H9 (cell line): ENCODE measurements around the gene TFRC. TPM values are rescaled to one million over a fixed set of nuclear protein-coding genes. Genes with fewer than 3 reads are reported as not detected.

Source experiments
- DNase-seq: peaks from one replicate; pipeline ENCODE4 v3.0.0-alpha.2; 2017
- H2AFZ ChIP-seq: one replicate; pipeline ENCODE4 v1.6.1; 2013; ENCODE audit warnings: mild to moderate bottlenecking, low read length, control low read depth, moderate library complexity
- H2AK5ac ChIP-seq: 2 replicates; pipeline ENCODE4 v1.6.1; 2013; ENCODE audit warnings: low read length, control low read depth, mixed read lengths; ENCODE audit not compliant: insufficient read length
- H2BK120ac ChIP-seq: one replicate; pipeline ENCODE4 v1.6.1; 2013; ENCODE audit warnings: low read depth, mild to moderate bottlenecking, low read length, control low read depth, inconsistent platforms; ENCODE audit not compliant: poor library complexity, severe bottlenecking
- H2BK12ac ChIP-seq: 2 replicates; pipeline ENCODE4 v1.6.1; 2013; ENCODE audit warnings: low read length, control low read depth, mixed read lengths, low read depth; ENCODE audit not compliant: insufficient read length
- H2BK15ac ChIP-seq: 2 replicates; pipeline ENCODE4 v1.6.1; 2013; ENCODE audit warnings: low read depth, low read length, control low read depth
- H2BK20ac ChIP-seq: one replicate; pipeline ENCODE4 v1.6.1; 2013; ENCODE audit warnings: low read depth, mild to moderate bottlenecking, low read length, control low read depth, inconsistent platforms; ENCODE audit not compliant: poor library complexity, severe bottlenecking
- H2BK5ac ChIP-seq: 2 replicates; pipeline ENCODE4 v1.6.1; 2013; ENCODE audit warnings: low read length, control low read depth, mixed read lengths; ENCODE audit not compliant: insufficient read length
- H3K14ac ChIP-seq: 2 replicates; pipeline ENCODE4 v1.6.1; 2013; ENCODE audit warnings: low read length, control low read depth; ENCODE audit not compliant: insufficient read depth
- H3K18ac ChIP-seq: 2 replicates; pipeline ENCODE4 v1.6.1; 2013; ENCODE audit warnings: low read depth, mild to moderate bottlenecking, mixed read lengths, low read length, control low read depth; ENCODE audit not compliant: insufficient read length
- H3K23ac ChIP-seq: 2 replicates; pipeline ENCODE4 v1.6.1; 2013; ENCODE audit warnings: low read length, control low read depth, mixed read lengths, low read depth; ENCODE audit not compliant: insufficient read length
- H3K23me2 ChIP-seq: 2 replicates; pipeline ENCODE4 v1.6.1; 2013; ENCODE audit warnings: low read depth, mild to moderate bottlenecking, mixed read lengths, low read length, control low read depth; ENCODE audit not compliant: insufficient read length, poor library complexity, severe bottlenecking
- H3K27ac ChIP-seq: 2 replicates; pipeline ENCODE4 v1.5.1; 2013; ENCODE audit warnings: low read length, control low read depth, mixed read lengths, low read depth; ENCODE audit not compliant: insufficient read length
- H3K27me3 ChIP-seq: 2 replicates; pipeline ENCODE4 v1.6.1; 2013; ENCODE audit warnings: low read length, control low read depth, inconsistent platforms; ENCODE audit not compliant: insufficient read depth
- H3K4ac ChIP-seq: 2 replicates; pipeline ENCODE4 v1.6.1; 2013; ENCODE audit warnings: low read depth, mild to moderate bottlenecking, control low read depth, inconsistent platforms, low read length, moderate library complexity
- H3K4me1 ChIP-seq: 2 replicates; pipeline ENCODE4 v1.6.1; 2013; ENCODE audit warnings: low read length, control low read depth, inconsistent platforms; ENCODE audit not compliant: insufficient read depth
- H3K4me2 ChIP-seq: 2 replicates; pipeline ENCODE4 v1.6.1; 2013; ENCODE audit warnings: low read length, control low read depth, mixed read lengths; ENCODE audit not compliant: insufficient read length, insufficient read depth
- H3K56ac ChIP-seq: 2 replicates; pipeline ENCODE4 v1.6.1; 2013; ENCODE audit warnings: low read depth, mild to moderate bottlenecking, mixed read lengths, low read length, control low read depth; ENCODE audit not compliant: insufficient read length
- H3K79me1 ChIP-seq: 2 replicates; pipeline ENCODE4 v1.6.1; 2013; ENCODE audit warnings: low read depth, mild to moderate bottlenecking, moderate library complexity, low read length, control low read depth, inconsistent platforms; ENCODE audit not compliant: insufficient read depth, poor library complexity, severe bottlenecking
- H3K79me2 ChIP-seq: 2 replicates; pipeline ENCODE4 v1.6.1; 2013; ENCODE audit warnings: low read length, control low read depth, inconsistent platforms; ENCODE audit not compliant: insufficient read depth
- H3K9ac ChIP-seq: 2 replicates; pipeline ENCODE4 v1.6.1; 2013; ENCODE audit warnings: low read length, control low read depth, mixed read lengths; ENCODE audit not compliant: insufficient read length; ENCODE audit errors: extremely low read depth
- H3K9me3 ChIP-seq: one replicate; pipeline ENCODE4 v1.6.1; 2013; ENCODE audit warnings: low read depth, low read length, inconsistent platforms; ENCODE audit not compliant: control insufficient read depth
- H3T11ph ChIP-seq: one replicate; pipeline ENCODE4 v1.6.1; 2013; ENCODE audit warnings: mild to moderate bottlenecking, low read length, control low read depth, inconsistent platforms
- H4K20me1 ChIP-seq: one replicate; pipeline ENCODE4 v1.6.1; 2013; ENCODE audit not compliant: control insufficient read depth, insufficient read length, insufficient read depth
- H4K5ac ChIP-seq: 2 replicates; pipeline ENCODE4 v1.6.1; 2013; ENCODE audit warnings: low read depth, mild to moderate bottlenecking, mixed read lengths, low read length, control low read depth; ENCODE audit not compliant: insufficient read length
- H4K8ac ChIP-seq: replicated peaks from 2 replicates; pipeline ENCODE4 v1.6.1; 2013; ENCODE audit warnings: low read length, control low read depth, mixed read lengths, low read depth; ENCODE audit not compliant: insufficient read length
- H4K91ac ChIP-seq: 2 replicates; pipeline ENCODE4 v1.6.1; 2013; ENCODE audit warnings: low read depth, mild to moderate bottlenecking, moderate library complexity, mixed read lengths, low read length, control low read depth; ENCODE audit not compliant: insufficient read length
- H3K27ac Mint-ChIP-seq, 3 experiments: 2 replicates in 2 of 3; 3 replicates in 1 of 3; pipeline ENCODE4 v1.8.0; 2020 to 2021; ENCODE audit warnings: mixed read lengths in 3 of 3, mild to moderate bottlenecking in 1 of 3, moderate library complexity in 1 of 3
- H3K27me3 Mint-ChIP-seq: 2 replicates; pipeline ENCODE4 v1.8.0; 2021; ENCODE audit warnings: low read depth, mild to moderate bottlenecking, moderate library complexity, mixed read lengths
- H3K36me3 Mint-ChIP-seq, 3 experiments: 2 replicates in 2 of 3; 3 replicates in 1 of 3; pipeline ENCODE4 v1.8.0; 2020 to 2021; ENCODE audit warnings: low read depth in 3 of 3, mixed read lengths in 3 of 3; ENCODE audit not compliant: insufficient read depth in 1 of 3
- H3K4me1 Mint-ChIP-seq, 2 experiments: 2 replicates each; pipeline ENCODE4 v1.8.0; 2020; ENCODE audit warnings: mixed read lengths in 2 of 2
- H3K4me3 Mint-ChIP-seq, 2 experiments: 2 replicates in 1 of 2; 3 replicates in 1 of 2; pipeline ENCODE4 v1.8.0; 2020 to 2021; ENCODE audit warnings: mild to moderate bottlenecking in 2 of 2, mixed read lengths in 2 of 2, moderate library complexity in 1 of 2
- H3K9me3 Mint-ChIP-seq, 2 experiments: 2 replicates in 1 of 2; 3 replicates in 1 of 2; pipeline ENCODE4 v1.8.0; 2020; ENCODE audit warnings: mild to moderate bottlenecking in 2 of 2, mixed read lengths in 2 of 2, moderate library complexity in 1 of 2
- CTCF ChIP-seq: fragments of 200-600 bp; sonication (generic); conservative IDR thresholded peaks from 3 replicates; pipeline ENCODE4 v1.8.0; 2021; ENCODE audit warnings: antibody characterized with exemption, mild to moderate bottlenecking
- WGBS: extraction: QIAGEN DNeasy Blood & Tissue Kit; methylation state at CpG from one replicate; pipeline ENCODE4 v1.1.7; 2013; ENCODE audit warnings: missing lambda C conversion rate, low lambda C conversion rate, mixed read lengths; ENCODE audit not compliant: insufficient read length; ENCODE audit errors: extremely low coverage; 5-methylcytosine and 5-hydroxymethylcytosine counted together
- total RNA-seq: library from RNA; stranded (reverse); gene quantifications from 2 replicates; pipeline ENCODE4 v1.2.1, GENCODE V29; 2021

Gene TFRC
- total RNA-seq, 1 experiment from 2014 or later: 135 TPM

GRCh38 chr3:196127308-196128040 is 45.6 kb upstream of the TFRC start:
- 0 out of 7 replicates have a peak overlapping the region, but pooled peaks of 1 of the 3 experiments have one; percentile 24 for H3K27ac Mint-ChIP-seq

More at GRCh38 chr3:196127308-196128040, 45.6 kb upstream of the TFRC start:
- Histone ChIP-seq H3K9me3 (no peaks in the 10 kb centered on the region), H3K23ac (no peak overlapping the region), H4K5ac (no peak overlapping the region), H3K27ac (no peak overlapping the region), H2BK20ac (no peak overlapping the region), H2AFZ (no peak overlapping the region), H2BK15ac (no peak overlapping the region), H4K91ac (no peak overlapping the region), H2BK12ac (no peak overlapping the region), H3K23me2 (peaks cover 2% of the 10 kb centered on the region), H3K9ac (no peak overlapping the region), H3K4me1 (peaks cover 5% of the 10 kb centered on the region; the same call in 1 of the 2 replicates), H3K4ac (no peak overlapping the region), H3K79me1 (no peaks in the 10 kb centered on the region), H3K18ac (no peak overlapping the region), H3T11ph (no peak overlapping the region), H2BK120ac (no peak overlapping the region), H2AK5ac (no peak overlapping the region), H3K14ac (no peak overlapping the region), H4K8ac (no peak overlapping the region), H3K56ac (no peak overlapping the region), H3K79me2 (no peaks in the 10 kb centered on the region), H3K4me2 (no peak overlapping the region), H4K20me1 (no peaks in the 10 kb centered on the region), H2BK5ac (no peak overlapping the region), H3K27me3 (no peaks in the 10 kb centered on the region)
- Mint-ChIP-seq H3K4me3 (no peak overlapping the region), H3K36me3 (peaks cover 0 to 1% (median 0%) of the 10 kb centered on the region in 3 experiments; a peak in 1 of 7 replicates), H3K4me1 (peaks cover 11 to 13% of the 10 kb centered on the region in 2 experiments), H3K27me3 (peaks cover 2% of the 10 kb centered on the region), H3K9me3 (peaks cover 0 to 3% of the 10 kb centered on the region in 2 experiments; a peak in 2 of 5 replicates)
- no CpG with 5 or more reads among the region's 12 CpGs for WGBS
- TF ChIP-seq CTCF: no peak
- no peak for DNase-seq
